Measurements from ENCODE around the gene P2RY8. TPM values are rescaled to one million over a fixed set of nuclear protein-coding genes. Genes with fewer than 3 reads are reported as not detected.
"Not testable (repeated sequence)": the region's sequence is repeated elsewhere in the genome, so short reads cannot be mapped to it uniquely, and the experiment has no call there.

The P2RY8 gene
- total RNA-seq, 3 donors from 2014 or later, result 1.3 to 3.2 (median 1.5) TPM

GRCh38 chrX:1451251-1451660 lies 85.7 kb downstream of the P2RY8 start:
- Histone ChIP-seq H3K4me1 (no peaks in the 10 kb centered on the region), H3K27ac (peak overlapping the region; percentile 80 to 98), H3K4me3 (peak overlapping the region; percentile 77 to 98 (median 81)), H3K9me3 (peaks cover 4 to 5% of the 10 kb centered on the region in 2 donors), H3K36me3 (no peaks in the 10 kb centered on the region), H3K27me3 (no peaks in the 10 kb centered on the region)
- DNase-seq (ENCODE audit: low spot score in 2 of 2), result no peak
- TF ChIP-seq, protein P1, sequence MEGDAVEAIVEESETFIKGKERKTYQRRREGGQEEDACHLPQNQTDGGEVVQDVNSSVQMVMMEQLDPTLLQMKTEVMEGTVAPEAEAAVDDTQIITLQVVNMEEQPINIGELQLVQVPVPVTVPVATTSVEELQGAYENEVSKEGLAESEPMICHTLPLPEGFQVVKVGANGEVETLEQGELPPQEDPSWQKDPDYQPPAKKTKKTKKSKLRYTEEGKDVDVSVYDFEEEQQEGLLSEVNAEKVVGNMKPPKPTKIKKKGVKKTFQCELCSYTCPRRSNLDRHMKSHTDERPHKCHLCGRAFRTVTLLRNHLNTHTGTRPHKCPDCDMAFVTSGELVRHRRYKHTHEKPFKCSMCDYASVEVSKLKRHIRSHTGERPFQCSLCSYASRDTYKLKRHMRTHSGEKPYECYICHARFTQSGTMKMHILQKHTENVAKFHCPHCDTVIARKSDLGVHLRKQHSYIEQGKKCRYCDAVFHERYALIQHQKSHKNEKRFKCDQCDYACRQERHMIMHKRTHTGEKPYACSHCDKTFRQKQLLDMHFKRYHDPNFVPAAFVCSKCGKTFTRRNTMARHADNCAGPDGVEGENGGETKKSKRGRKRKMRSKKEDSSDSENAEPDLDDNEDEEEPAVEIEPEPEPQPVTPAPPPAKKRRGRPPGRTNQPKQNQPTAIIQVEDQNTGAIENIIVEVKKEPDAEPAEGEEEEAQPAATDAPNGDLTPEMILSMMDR (IDR thresholded peaks at IDR 0.05), result no peak
- no peak for TF ChIP-seq POLR2AphosphoS5 (IDR thresholded peaks at IDR 0.05)
- no peak for TF ChIP-seq POLR2A (IDR thresholded peaks at IDR 0.05)
- intact Hi-C loops (cut with DNase I; ENCODE audit: low total_unique reads), result loop anchor here (5.0 to 10.0 kb wide), 2 partner anchors 59 to 144 kb away; partner anchors contain the start of genes AKAP17A and SLC25A6

DNA sequence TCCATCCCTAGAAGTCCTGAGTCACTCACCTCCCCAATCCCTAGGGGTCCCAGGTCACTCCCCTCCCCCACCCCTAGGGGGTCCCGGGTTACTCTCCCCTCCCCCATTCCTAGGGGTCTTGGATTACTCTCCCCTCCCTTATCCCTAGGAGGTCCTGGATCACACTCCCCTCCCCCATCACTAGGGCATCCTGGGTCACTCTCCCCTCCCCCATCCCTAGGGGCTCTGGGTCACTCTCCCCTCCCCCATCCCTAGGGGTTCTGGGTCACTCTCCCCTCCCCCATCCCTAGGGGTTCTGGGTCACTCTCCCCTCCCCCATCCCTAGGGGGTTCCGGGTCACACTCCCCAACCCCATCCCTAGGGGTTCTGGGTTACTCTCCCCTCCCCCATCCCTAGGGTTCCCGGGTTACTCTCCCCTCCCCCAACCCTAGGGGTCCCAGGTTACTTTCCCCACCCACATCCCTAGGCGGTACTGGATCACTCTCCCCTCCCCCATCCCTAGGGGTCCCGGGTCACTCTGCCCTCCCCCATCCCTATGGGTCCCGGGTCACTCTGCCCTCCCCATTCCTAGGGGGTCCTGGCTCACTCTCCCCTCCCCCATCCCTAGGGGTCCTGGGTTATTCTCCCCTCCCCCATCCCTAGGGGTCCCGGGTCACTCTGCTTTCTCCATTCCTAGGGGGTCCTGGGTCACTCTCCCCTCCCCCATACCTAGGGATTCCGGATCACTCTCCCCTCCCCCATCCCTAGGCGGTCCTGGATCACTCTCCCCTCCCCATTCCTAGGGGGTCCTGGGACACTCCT lies 86.4 kb downstream of the P2RY8 start:
- no peaks in the 10 kb centered on the region for H3K36me3 ChIP-seq
- intact Hi-C loops (cut with DNase I; ENCODE audit: low total_unique reads), result loop anchor here (5.0 to 10.0 kb wide), 2 partner anchors 58 to 144 kb away; partner anchors contain the start of genes AKAP17A and SLC25A6
- H3K4me3 ChIP-seq, result peak overlapping the region in 1 of 3 donors; percentile 77
- H3K27ac ChIP-seq, result peak overlapping the region in 1 of 2 donors; percentile 98
- H3K9me3 ChIP-seq, result peaks cover 4 to 5% of the 10 kb centered on the region in 2 donors
- H3K4me1 ChIP-seq, result no peaks in the 10 kb centered on the region
- no peaks in the 10 kb centered on the region for H3K27me3 ChIP-seq
- no peak for DNase-seq (ENCODE audit: low spot score in 2 of 2)
- TF ChIP-seq POLR2AphosphoS5 (IDR thresholded peaks at IDR 0.05) (no peak), POLR2A (IDR thresholded peaks at IDR 0.05) (no peak)
- TF ChIP-seq, protein P1 (IDR thresholded peaks at IDR 0.05), result no peak

DNA sequence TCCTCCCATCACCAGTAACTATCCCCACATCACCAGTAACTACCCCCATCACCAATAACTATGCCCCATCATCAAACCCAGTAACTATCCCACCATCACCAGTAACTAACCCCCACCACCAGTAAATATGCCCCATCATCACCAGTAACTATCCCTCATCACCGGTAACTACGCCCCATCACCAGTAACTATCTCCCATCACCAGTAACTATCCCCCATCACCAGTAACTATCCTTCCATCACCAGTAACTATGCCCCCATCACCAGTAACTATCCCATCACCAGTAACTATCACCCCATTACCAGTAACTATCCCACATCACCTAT lies 87.2 kb downstream of the P2RY8 start:
- Histone ChIP-seq H3K9me3 (peaks cover 4 to 5% of the 10 kb centered on the region in 2 donors), H3K36me3 (no peaks in the 10 kb centered on the region), H3K27ac (no peak overlapping the region), H3K4me1 (no peaks in the 10 kb centered on the region), H3K4me3 (no peak overlapping the region), H3K27me3 (no peaks in the 10 kb centered on the region)
- TF ChIP-seq POLR2AphosphoS5 (IDR thresholded peaks at IDR 0.05), result no peak
- TF ChIP-seq, protein P1 (IDR thresholded peaks at IDR 0.05), result no peak
- TF ChIP-seq POLR2A (IDR thresholded peaks at IDR 0.05), result no peak
- DNase-seq (ENCODE audit: low spot score in 2 of 2), result no peak
- intact Hi-C loops (cut with DNase I; ENCODE audit: low total_unique reads), result loop anchor here (5.0 to 10.0 kb wide), 2 partner anchors 57 to 145 kb away; partner anchors contain the start of genes AKAP17A and SLC25A6

- no peak for TF ChIP-seq POLR2A (IDR thresholded peaks at IDR 0.05)
- no peak for TF ChIP-seq POLR2AphosphoS5 (IDR thresholded peaks at IDR 0.05)
- TF ChIP-seq, protein P1 (IDR thresholded peaks at IDR 0.05), result no peak
- no peak overlapping the region for H3K4me3 ChIP-seq
- H3K27me3 ChIP-seq, result no peaks in the 10 kb centered on the region
- DNase-seq (ENCODE audit: low spot score in 2 of 2), result peak in 1 of 2 donors; percentile 48
- H3K36me3 ChIP-seq, result no peaks in the 10 kb centered on the region
- H3K4me1 ChIP-seq, result no peaks in the 10 kb centered on the region
- H3K27ac ChIP-seq, result no peak overlapping the region
- H3K9me3 ChIP-seq, result peaks cover 4 to 5% of the 10 kb centered on the region in 2 donors
- intact Hi-C loops (cut with DNase I; ENCODE audit: low total_unique reads), result no loop called here
These were observed 87.8 kb downstream of the P2RY8 start for GRCh38 chrX:1449036-1449822.

DNA sequence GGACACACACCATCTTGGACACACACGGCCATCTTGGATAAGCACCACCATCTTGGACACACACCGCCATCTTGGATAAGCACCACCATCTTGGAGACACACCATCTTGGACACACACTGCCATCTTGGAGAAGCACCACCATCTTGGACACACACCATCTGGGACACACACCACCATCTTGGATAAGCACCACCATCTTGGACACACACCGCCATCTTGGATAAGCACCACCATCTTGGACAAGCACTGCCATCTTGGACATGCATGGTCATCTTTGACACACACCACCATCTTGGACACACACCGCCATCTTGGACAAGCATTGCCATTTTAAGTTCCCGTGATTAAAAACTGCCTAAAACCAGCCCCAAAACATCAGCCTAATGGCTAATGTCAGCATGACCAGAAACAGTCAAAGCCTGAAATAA lies 88.4 kb downstream of the P2RY8 start:
- H3K9me3 ChIP-seq; H3K4me3 ChIP-seq; H3K27ac ChIP-seq; H3K36me3 ChIP-seq; H3K27me3 ChIP-seq; intact Hi-C loops (cut with DNase I; ENCODE audit: low total_unique reads); H3K4me1 ChIP-seq: not testable (repeated sequence)
- peak in 1 of 2 donors; percentile 46 for DNase-seq (ENCODE audit: low spot score in 2 of 2)

- intact Hi-C loops (cut with DNase I; ENCODE audit: low total_unique reads); DNase-seq (ENCODE audit: low spot score in 2 of 2); H3K9me3 ChIP-seq; H3K27ac ChIP-seq; H3K27me3 ChIP-seq; H3K36me3 ChIP-seq; H3K4me3 ChIP-seq; H3K4me1 ChIP-seq: not testable (repeated sequence)
These were observed 88.9 kb downstream of the P2RY8 start for GRCh38 chrX:1447969-1448572.

GRCh38 chrX:1446984-1447968 lies 89.7 kb downstream of the P2RY8 start:
- DNase-seq (ENCODE audit: low spot score in 2 of 2), result peak in 1 of 2 donors; percentile 20
- intact Hi-C loops (cut with DNase I; ENCODE audit: low total_unique reads); H3K4me1 ChIP-seq; H3K9me3 ChIP-seq; H3K27me3 ChIP-seq; H3K4me3 ChIP-seq; H3K36me3 ChIP-seq; H3K27ac ChIP-seq: not testable (repeated sequence)
